Measurements from ENCODE around the gene TRNAU1AP.
"Not testable (repeated sequence)": the region's sequence is repeated elsewhere in the genome, so short reads cannot be mapped to it uniquely, and the experiment has no call there.

TRNAU1AP gene

GRCh38 chr1:28517649-28517999, 35.3 kb upstream of the TRNAU1AP start:
- peak overlapping the region; percentile 69 for H3K4me3 ChIP-seq (ENCODE audit: low read depth, low read length)
- TF ChIP-seq CTCF (IDR thresholded peaks at IDR 0.05; ENCODE audit: low read depth, low read length): no peak

GRCh38 chr1:28518000-28518744, 34.7 kb upstream of the TRNAU1AP start:
- peak overlapping the region; percentile 69 for H3K4me3 ChIP-seq (ENCODE audit: low read depth, low read length)
- peak; percentile 96 for TF ChIP-seq CTCF (IDR thresholded peaks at IDR 0.05; ENCODE audit: low read depth, low read length)

GRCh38 chr1:28518745-28519341, 34.0 kb upstream of the TRNAU1AP start:
- TF ChIP-seq CTCF (IDR thresholded peaks at IDR 0.05; ENCODE audit: low read depth, low read length): no peak
- peak overlapping the region; percentile 69 for H3K4me3 ChIP-seq (ENCODE audit: low read depth, low read length)

GRCh38 chr1:28519946-28520725, 32.7 kb upstream of the TRNAU1AP start:
- no peak for TF ChIP-seq CTCF (IDR thresholded peaks at IDR 0.05; ENCODE audit: low read depth, low read length)
- no peak overlapping the region for H3K4me3 ChIP-seq (ENCODE audit: low read depth, low read length)

- not testable (repeated sequence) for H3K4me3 ChIP-seq (ENCODE audit: low read depth, low read length)
These were observed 32.1 kb upstream of the TRNAU1AP start for GRCh38 chr1:28520796-28521195.

- H3K4me3 ChIP-seq (ENCODE audit: low read depth, low read length): no peak overlapping the region
- no peak for TF ChIP-seq CTCF (IDR thresholded peaks at IDR 0.05; ENCODE audit: low read depth, low read length)
These were observed 31.3 kb upstream of the TRNAU1AP start for GRCh38 chr1:28521502-28522164.

- H3K4me3 ChIP-seq (ENCODE audit: low read depth, low read length): not testable (repeated sequence)
These were observed 30.3 kb upstream of the TRNAU1AP start for GRCh38 chr1:28522537-28522936.

GRCh38 chr1:28525002-28525642, 27.8 kb upstream of the TRNAU1AP start:
- not testable (repeated sequence) for H3K4me3 ChIP-seq (ENCODE audit: low read depth, low read length)
